Measurements from ENCODE around the gene DGAT2L6. TPM values are rescaled to one million over a fixed set of nuclear protein-coding genes. Genes with fewer than 3 reads are reported as not detected.

The DGAT2L6 gene
- total RNA-seq, 1 experiment from 2014 or later = not detected

- TF ChIP-seq HMGXB4 (CRISPR knock-in tag; IDR thresholded peaks at IDR 0.05) (peak; percentile 76; the same call in 1 of the 2 replicates), NR2C2 (CRISPR knock-in tag; IDR thresholded peaks at IDR 0.05) (peak; percentile 72; the same call in 1 of the 2 replicates), SP1 (CRISPR knock-in tag; conservative IDR thresholded peaks at IDR 0.05) (no peak)
- Mint-ChIP-seq H3K9me3 (no peaks in the 10 kb centered on the region), H3K27me3 (ENCODE audit: low read depth) (no peaks in the 10 kb centered on the region), H3K36me3 (peaks cover 14% of the 10 kb centered on the region), H3K4me3 (peak within 1 kb of the TSS; percentile 100), H3K4me1 (peaks cover 36% of the 10 kb centered on the region), H3K27ac (peak within 1 kb of the TSS; percentile 97)
- DNase-seq (ENCODE audit: low spot score) (peak; percentile 81), ATAC-seq (peak; percentile 92)
- ChIA-PET CTCF (interaction anchor here (0.5 to 1.9 kb wide), 27 partner anchors 16 to 1031 kb away, joined by 3 to 12 read pairs (median 4); partner anchors contain the start of genes ARR3, KIF4A, NALF2 and PDZD11), POLR2A (interaction anchor here (0.5 to 1.4 kb wide), 2 partner anchors 35 to 46 kb away, joined by 3 to 5 read pairs; no protein-coding TSS in a partner anchor)
Observed at GRCh38 chrX:70133303-70134115, 43.8 kb upstream of the DGAT2L6 start, which contains the start of gene IGBP1. Gene IGBP1 (plus strand): TSS chrX:70133447. CDS start chrX:70133948, 501 bp downstream.

- Mint-ChIP-seq H3K36me3 (peaks cover 14% of the 10 kb centered on the region), H3K9me3 (no peaks in the 10 kb centered on the region), H3K4me3 (peak overlapping the region; percentile 100), H3K4me1 (peaks cover 31% of the 10 kb centered on the region), H3K27ac (peak overlapping the region; percentile 97), H3K27me3 (ENCODE audit: low read depth) (no peaks in the 10 kb centered on the region)
- TF ChIP-seq NR3C1 (CRISPR knock-in tag; conservative IDR thresholded peaks at IDR 0.05; ENCODE audit: low read depth) (no peak), KAT7 (CRISPR knock-in tag; IDR thresholded peaks at IDR 0.05; ENCODE audit: borderline replicate concordance) (no peak), NR2C2 (CRISPR knock-in tag; IDR thresholded peaks at IDR 0.05) (0 out of 2 replicates have a peak, but pooled peaks have one; percentile 10), ATF6 (CRISPR knock-in tag; IDR thresholded peaks at IDR 0.05) (no peak), ZNF263 (CRISPR knock-in tag; IDR thresholded peaks at IDR 0.05; ENCODE audit: low read depth) (no peak)
- ATAC-seq (no peak), DNase-seq (ENCODE audit: low spot score) (no peak)
- ChIA-PET POLR2A (interaction anchor here (0.5 to 1.4 kb wide), 2 partner anchors 35 to 46 kb away, joined by 3 to 5 read pairs; no protein-coding TSS in a partner anchor), CTCF (interaction anchor here (0.6 to 1.9 kb wide), 14 partner anchors 33 to 1031 kb away, joined by 3 to 12 read pairs (median 4); partner anchors contain the start of gene ARR3)
Observed at GRCh38 chrX:70134116-70134477, 43.2 kb upstream of the DGAT2L6 start.

GRCh38 chrX:70138622-70139021 is 38.7 kb upstream of the DGAT2L6 start:
- TF ChIP-seq NR2C2 (CRISPR knock-in tag; IDR thresholded peaks at IDR 0.05) = no peak
- TF ChIP-seq TCF7 (CRISPR knock-in tag; IDR thresholded peaks at IDR 0.05; ENCODE audit: low read depth) = no peak
- no peak for TF ChIP-seq STAT6 (CRISPR knock-in tag; conservative IDR thresholded peaks at IDR 0.05; ENCODE audit: low read depth)
- Mint-ChIP-seq H3K4me3 (no peak overlapping the region), H3K4me1 (peaks cover 6% of the 10 kb centered on the region; the same call in 1 of the 2 replicates), H3K36me3 (peaks cover 29% of the 10 kb centered on the region), H3K27me3 (ENCODE audit: low read depth) (no peaks in the 10 kb centered on the region), H3K9me3 (no peaks in the 10 kb centered on the region), H3K27ac (no peak overlapping the region)
- DNase-seq (ENCODE audit: low spot score) = no peak
- no peak for ATAC-seq
- CTCF ChIA-PET = no interaction called here
- POLR2A ChIA-PET = no interaction called here

GRCh38 chrX:70139736-70140135 is 37.5 kb upstream of the DGAT2L6 start:
- Mint-ChIP-seq H3K27me3 (ENCODE audit: low read depth) (no peaks in the 10 kb centered on the region), H3K36me3 (peaks cover 27% of the 10 kb centered on the region)

More at GRCh38 chrX:70139736-70140135, 37.5 kb upstream of the DGAT2L6 start:
- no peaks in the 10 kb centered on the region for H3K9me3 Mint-ChIP-seq
- H3K4me3 Mint-ChIP-seq = no peak overlapping the region
- ATAC-seq (no peak), DNase-seq (ENCODE audit: low spot score) (no peak)
- ChIA-PET POLR2A (no interaction called here), CTCF (no interaction called here)
- TF ChIP-seq ZNF425 (CRISPR knock-in tag; conservative IDR thresholded peaks at IDR 0.05) = no peak
- H3K4me1 Mint-ChIP-seq = peaks cover 4% of the 10 kb centered on the region; the same call in 1 of the 2 replicates
- H3K27ac Mint-ChIP-seq = no peak overlapping the region

All from WTC11 (cell line).